ENCODE data around the gene VRK1.
"Not testable (repeated sequence)": the region's sequence is repeated elsewhere in the genome, so short reads cannot be mapped to it uniquely, and the experiment has no call there.

The VRK1 gene

GRCh38 chr14:96863327-96863985 lies 66.3 kb downstream of the VRK1 start:
- Histone ChIP-seq H3K9me3 (ENCODE audit: control insufficient read depth in 1 of 2, low read length in 2 of 2) (no peaks in the 10 kb centered on the region), H3K4me1 (ENCODE audit: control insufficient read depth in 1 of 2, insufficient read depth in 2 of 2, low read length in 2 of 2) (no peaks in the 10 kb centered on the region), H3K27ac (ENCODE audit: low read depth, low read length) (no peak overlapping the region), H3K36me3 (ENCODE audit: control insufficient read depth in 1 of 2, insufficient read depth in 2 of 2, low read length in 2 of 2) (no peaks in the 10 kb centered on the region), H3K9ac (ENCODE audit: low read depth in 1 of 2, low read length in 2 of 2) (no peak overlapping the region), H3K27me3 (ENCODE audit: control insufficient read depth in 1 of 2, insufficient read depth in 2 of 2, low read length in 2 of 2) (no peaks in the 10 kb centered on the region), H3K4me3 (ENCODE audit: low read depth in 1 of 2, low read length in 2 of 2) (no peak overlapping the region)

GRCh38 chr14:96863986-96864330 lies 66.8 kb downstream of the VRK1 start:
- no peaks in the 10 kb centered on the region for H3K9me3 ChIP-seq (ENCODE audit: control insufficient read depth in 1 of 2, low read length in 2 of 2)
- no peaks in the 10 kb centered on the region for H3K27me3 ChIP-seq (ENCODE audit: control insufficient read depth in 1 of 2, insufficient read depth in 2 of 2, low read length in 2 of 2)
- H3K27ac ChIP-seq (ENCODE audit: low read depth, low read length) = no peak overlapping the region
- no peaks in the 10 kb centered on the region for H3K4me1 ChIP-seq (ENCODE audit: control insufficient read depth in 1 of 2, insufficient read depth in 2 of 2, low read length in 2 of 2)
- H3K36me3 ChIP-seq (ENCODE audit: control insufficient read depth in 1 of 2, insufficient read depth in 2 of 2, low read length in 2 of 2) = no peaks in the 10 kb centered on the region
- no peak overlapping the region for H3K9ac ChIP-seq (ENCODE audit: low read depth in 1 of 2, low read length in 2 of 2)
- no peak overlapping the region for H3K4me3 ChIP-seq (ENCODE audit: low read depth in 1 of 2, low read length in 2 of 2)

DNA sequence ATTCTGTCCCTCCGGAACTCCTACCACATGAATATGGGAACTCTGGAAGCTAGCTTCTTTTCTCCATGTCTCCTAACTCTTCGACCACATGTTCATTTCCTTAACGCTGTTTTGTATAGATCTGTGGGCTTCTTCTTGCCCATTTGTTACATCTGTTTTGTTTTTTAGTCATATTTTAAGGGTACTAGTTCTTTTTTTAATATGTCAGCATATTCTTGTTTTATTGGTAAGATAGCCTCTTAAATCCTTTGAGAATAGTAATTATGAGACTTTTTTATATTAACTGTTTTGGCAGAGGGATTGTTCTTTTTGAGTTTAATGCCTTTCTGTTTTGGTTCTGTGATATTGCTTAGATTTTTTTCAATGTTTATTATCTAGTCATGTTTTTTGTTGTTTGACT lies 70.5 kb downstream of the VRK1 start:
- no peak overlapping the region for H3K27ac ChIP-seq (ENCODE audit: low read depth, low read length)
- no peaks in the 10 kb centered on the region for H3K4me1 ChIP-seq (ENCODE audit: control insufficient read depth in 1 of 2, insufficient read depth in 2 of 2, low read length in 2 of 2)
- H3K27me3 ChIP-seq (ENCODE audit: control insufficient read depth in 1 of 2, insufficient read depth in 2 of 2, low read length in 2 of 2) = no peaks in the 10 kb centered on the region
- H3K36me3 ChIP-seq (ENCODE audit: control insufficient read depth in 1 of 2, insufficient read depth in 2 of 2, low read length in 2 of 2) = no peaks in the 10 kb centered on the region
- H3K9me3 ChIP-seq (ENCODE audit: control insufficient read depth in 1 of 2, low read length in 2 of 2) = no peaks in the 10 kb centered on the region
- H3K9ac ChIP-seq (ENCODE audit: low read depth in 1 of 2, low read length in 2 of 2) = no peak overlapping the region
- no peak overlapping the region for H3K4me3 ChIP-seq (ENCODE audit: low read depth in 1 of 2, low read length in 2 of 2)

DNA sequence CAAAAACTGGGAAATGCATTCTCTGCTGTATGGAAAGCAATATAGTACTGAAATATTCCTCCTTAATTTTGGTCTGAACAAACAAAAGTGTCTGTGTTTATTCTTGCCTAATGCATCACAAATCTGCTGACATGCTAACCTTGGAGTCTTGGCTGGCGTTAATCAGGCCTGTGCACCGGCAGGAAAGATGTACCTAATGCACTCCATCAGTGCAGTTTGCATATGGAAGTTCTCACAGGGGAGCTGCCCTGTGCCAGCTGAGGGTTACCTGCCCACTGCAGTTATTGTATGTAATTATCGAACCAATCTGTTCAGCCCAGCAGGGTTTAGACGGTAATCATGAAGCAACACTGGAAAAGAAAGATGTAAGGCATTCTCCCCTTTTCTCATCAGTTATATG lies 76.9 kb downstream of the VRK1 start:
- no peak overlapping the region for H3K9ac ChIP-seq (ENCODE audit: low read depth in 1 of 2, low read length in 2 of 2)
- H3K27me3 ChIP-seq (ENCODE audit: control insufficient read depth in 1 of 2, insufficient read depth in 2 of 2, low read length in 2 of 2) = no peaks in the 10 kb centered on the region
- no peaks in the 10 kb centered on the region for H3K9me3 ChIP-seq (ENCODE audit: control insufficient read depth in 1 of 2, low read length in 2 of 2)
- no peak overlapping the region for H3K27ac ChIP-seq (ENCODE audit: low read depth, low read length)
- no peaks in the 10 kb centered on the region for H3K4me1 ChIP-seq (ENCODE audit: control insufficient read depth in 1 of 2, insufficient read depth in 2 of 2, low read length in 2 of 2)
- no peak overlapping the region for H3K4me3 ChIP-seq (ENCODE audit: low read depth in 1 of 2, low read length in 2 of 2)
- H3K36me3 ChIP-seq (ENCODE audit: control insufficient read depth in 1 of 2, insufficient read depth in 2 of 2, low read length in 2 of 2) = no peaks in the 10 kb centered on the region

DNA sequence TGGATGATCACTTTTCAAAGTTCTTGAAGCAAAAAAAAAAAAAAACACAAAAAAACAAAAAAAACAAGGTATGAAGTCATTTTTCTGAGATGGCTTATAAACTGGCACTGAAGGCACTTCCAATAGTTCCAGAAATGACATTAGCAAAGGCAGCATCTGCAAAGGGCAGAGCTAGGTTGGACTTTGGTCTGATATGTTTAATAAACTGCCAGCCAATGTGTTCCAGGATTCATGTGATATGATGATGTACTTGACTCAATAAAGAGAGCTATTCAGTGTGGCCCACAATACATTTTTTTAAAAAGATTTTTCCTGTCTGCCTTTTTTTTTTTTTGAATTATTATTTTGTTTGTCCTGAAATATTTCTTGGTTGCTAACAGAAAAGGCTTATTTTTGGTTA lies 79.6 kb downstream of the VRK1 start:
- H3K36me3 ChIP-seq (ENCODE audit: control insufficient read depth in 1 of 2, insufficient read depth in 2 of 2, low read length in 2 of 2) = no peaks in the 10 kb centered on the region
- H3K9me3 ChIP-seq (ENCODE audit: control insufficient read depth in 1 of 2, low read length in 2 of 2) = no peaks in the 10 kb centered on the region
- H3K4me1 ChIP-seq (ENCODE audit: control insufficient read depth in 1 of 2, insufficient read depth in 2 of 2, low read length in 2 of 2) = no peaks in the 10 kb centered on the region
- no peak overlapping the region for H3K4me3 ChIP-seq (ENCODE audit: low read depth in 1 of 2, low read length in 2 of 2)
- H3K9ac ChIP-seq (ENCODE audit: low read depth in 1 of 2, low read length in 2 of 2) = no peak overlapping the region
- no peaks in the 10 kb centered on the region for H3K27me3 ChIP-seq (ENCODE audit: control insufficient read depth in 1 of 2, insufficient read depth in 2 of 2, low read length in 2 of 2)
- no peak overlapping the region for H3K27ac ChIP-seq (ENCODE audit: low read depth, low read length)

- Histone ChIP-seq H3K4me1 (ENCODE audit: control insufficient read depth in 1 of 2, insufficient read depth in 2 of 2, low read length in 2 of 2) (no peaks in the 10 kb centered on the region), H3K36me3 (ENCODE audit: control insufficient read depth in 1 of 2, insufficient read depth in 2 of 2, low read length in 2 of 2) (no peaks in the 10 kb centered on the region), H3K27me3 (ENCODE audit: control insufficient read depth in 1 of 2, insufficient read depth in 2 of 2, low read length in 2 of 2) (no peaks in the 10 kb centered on the region), H3K27ac (ENCODE audit: low read depth, low read length) (no peak overlapping the region), H3K9ac (ENCODE audit: low read depth in 1 of 2, low read length in 2 of 2) (no peak overlapping the region), H3K4me3 (ENCODE audit: low read depth in 1 of 2, low read length in 2 of 2) (no peak overlapping the region), H3K9me3 (ENCODE audit: control insufficient read depth in 1 of 2, low read length in 2 of 2) (no peaks in the 10 kb centered on the region)
Observed at GRCh38 chr14:96881713-96882112, 84.5 kb downstream of the VRK1 start.

- H3K36me3 ChIP-seq (ENCODE audit: control insufficient read depth in 1 of 2, insufficient read depth in 2 of 2, low read length in 2 of 2); H3K27me3 ChIP-seq (ENCODE audit: control insufficient read depth in 1 of 2, insufficient read depth in 2 of 2, low read length in 2 of 2); H3K27ac ChIP-seq (ENCODE audit: low read depth, low read length); H3K9me3 ChIP-seq (ENCODE audit: control insufficient read depth in 1 of 2, low read length in 2 of 2); H3K9ac ChIP-seq (ENCODE audit: low read depth in 1 of 2, low read length in 2 of 2); H3K4me3 ChIP-seq (ENCODE audit: low read depth in 1 of 2, low read length in 2 of 2); H3K4me1 ChIP-seq (ENCODE audit: control insufficient read depth in 1 of 2, insufficient read depth in 2 of 2, low read length in 2 of 2): not testable (repeated sequence)
Observed at GRCh38 chr14:96883974-96884373, 86.8 kb downstream of the VRK1 start.

DNA sequence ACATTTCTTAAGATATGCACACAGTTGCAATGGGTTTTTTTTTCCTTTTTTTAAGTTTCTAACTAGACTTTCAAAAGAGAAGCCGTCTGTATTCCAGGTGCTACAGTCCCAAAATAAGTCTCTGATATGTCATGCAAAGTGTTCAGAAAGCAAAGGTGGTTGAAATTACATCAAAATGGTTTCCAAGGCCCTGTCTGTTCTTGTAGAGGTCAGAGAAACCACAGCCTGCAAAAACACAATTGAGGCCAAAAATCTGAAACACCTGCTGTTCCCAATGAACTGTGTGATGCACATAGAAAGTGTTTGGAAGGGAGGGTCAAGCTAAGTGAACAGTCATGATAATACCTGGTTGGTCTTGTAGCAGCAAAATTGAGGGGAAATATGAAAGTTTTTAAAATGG lies 91.0 kb downstream of the VRK1 start:
- Histone ChIP-seq H3K9me3 (ENCODE audit: control insufficient read depth in 1 of 2, low read length in 2 of 2) (no peaks in the 10 kb centered on the region), H3K27me3 (ENCODE audit: control insufficient read depth in 1 of 2, insufficient read depth in 2 of 2, low read length in 2 of 2) (no peaks in the 10 kb centered on the region), H3K4me1 (ENCODE audit: control insufficient read depth in 1 of 2, insufficient read depth in 2 of 2, low read length in 2 of 2) (no peaks in the 10 kb centered on the region), H3K4me3 (ENCODE audit: low read depth in 1 of 2, low read length in 2 of 2) (no peak overlapping the region), H3K27ac (ENCODE audit: low read depth, low read length) (no peak overlapping the region), H3K9ac (ENCODE audit: low read depth in 1 of 2, low read length in 2 of 2) (no peak overlapping the region), H3K36me3 (ENCODE audit: control insufficient read depth in 1 of 2, insufficient read depth in 2 of 2, low read length in 2 of 2) (no peaks in the 10 kb centered on the region)

- H3K9me3 ChIP-seq (ENCODE audit: control insufficient read depth in 1 of 2, low read length in 2 of 2) = no peaks in the 10 kb centered on the region
- H3K4me3 ChIP-seq (ENCODE audit: low read depth in 1 of 2, low read length in 2 of 2) = no peak overlapping the region
- no peaks in the 10 kb centered on the region for H3K36me3 ChIP-seq (ENCODE audit: control insufficient read depth in 1 of 2, insufficient read depth in 2 of 2, low read length in 2 of 2)
- H3K27ac ChIP-seq (ENCODE audit: low read depth, low read length) = no peak overlapping the region
- H3K27me3 ChIP-seq (ENCODE audit: control insufficient read depth in 1 of 2, insufficient read depth in 2 of 2, low read length in 2 of 2) = no peaks in the 10 kb centered on the region
- no peak overlapping the region for H3K9ac ChIP-seq (ENCODE audit: low read depth in 1 of 2, low read length in 2 of 2)
- H3K4me1 ChIP-seq (ENCODE audit: control insufficient read depth in 1 of 2, insufficient read depth in 2 of 2, low read length in 2 of 2) = no peaks in the 10 kb centered on the region
Observed at GRCh38 chr14:96888593-96888992, 91.4 kb downstream of the VRK1 start.

- no peak overlapping the region for H3K9ac ChIP-seq (ENCODE audit: low read depth in 1 of 2, low read length in 2 of 2)
- H3K27ac ChIP-seq (ENCODE audit: low read depth, low read length) = no peak overlapping the region
- no peaks in the 10 kb centered on the region for H3K27me3 ChIP-seq (ENCODE audit: control insufficient read depth in 1 of 2, insufficient read depth in 2 of 2, low read length in 2 of 2)
- H3K4me3 ChIP-seq (ENCODE audit: low read depth in 1 of 2, low read length in 2 of 2) = no peak overlapping the region
- no peaks in the 10 kb centered on the region for H3K9me3 ChIP-seq (ENCODE audit: control insufficient read depth in 1 of 2, low read length in 2 of 2)
- no peaks in the 10 kb centered on the region for H3K36me3 ChIP-seq (ENCODE audit: control insufficient read depth in 1 of 2, insufficient read depth in 2 of 2, low read length in 2 of 2)
- no peaks in the 10 kb centered on the region for H3K4me1 ChIP-seq (ENCODE audit: control insufficient read depth in 1 of 2, insufficient read depth in 2 of 2, low read length in 2 of 2)
Observed at GRCh38 chr14:96889091-96889490, 91.9 kb downstream of the VRK1 start.
